HG02981 (cell line): ENCODE measurements around the gene MYH14.

ENCODE experiments used
- ATAC-seq: cut with Tn5 transposase; IDR thresholded peaks from one replicate; pipeline ENCODE4 v1.9.1; 2021; ENCODE audit warnings: mild to moderate bottlenecking, moderate library complexity; ENCODE audit not compliant: unreplicated experiment

MYH14 gene

DNA sequence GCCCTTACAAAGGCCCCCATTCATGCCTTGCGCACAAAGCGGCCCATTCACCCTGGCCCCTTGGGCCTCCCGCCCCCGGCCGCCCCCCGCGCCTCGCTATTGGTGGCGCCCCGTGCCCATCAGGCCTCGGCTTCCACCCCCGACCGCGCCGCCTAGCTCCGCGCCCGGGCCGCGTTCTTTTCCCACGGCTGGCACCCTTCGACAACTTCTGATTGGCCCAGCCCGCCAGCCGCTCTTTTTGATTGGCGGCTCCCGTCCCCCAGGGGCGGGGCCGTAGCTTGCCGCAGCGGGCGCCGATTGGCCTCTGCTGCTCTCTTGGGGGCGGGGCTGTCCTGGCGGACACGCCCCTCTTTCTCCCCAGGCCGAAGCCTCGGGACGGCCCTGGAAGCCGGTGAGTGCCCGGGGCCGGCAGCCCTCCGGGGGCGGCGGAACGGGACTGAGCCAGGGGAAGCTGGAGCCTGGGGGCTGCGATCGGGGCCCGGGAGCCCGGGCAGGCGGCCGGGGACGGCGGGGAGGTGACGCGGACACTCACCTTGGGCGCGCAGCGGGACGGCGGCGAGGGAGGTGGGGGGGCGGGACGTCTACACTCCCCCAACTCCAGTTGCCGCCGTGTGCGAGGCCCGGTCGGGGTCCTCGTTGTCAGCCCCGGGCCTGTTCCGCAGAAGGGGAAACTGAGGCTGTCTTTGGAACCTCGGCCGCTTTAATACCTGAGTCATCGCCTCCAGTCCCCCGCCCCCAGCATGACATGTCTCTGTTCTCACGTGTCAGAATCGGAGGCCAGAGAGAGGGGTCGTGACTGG is at the start of gene MYH14:
TSS of gene MYH14 (plus strand) at position 342 of the 800 bp plus-strand sequence. CDS start 6,744 bp downstream, outside the sequence.
- no peak for ATAC-seq

DNA sequence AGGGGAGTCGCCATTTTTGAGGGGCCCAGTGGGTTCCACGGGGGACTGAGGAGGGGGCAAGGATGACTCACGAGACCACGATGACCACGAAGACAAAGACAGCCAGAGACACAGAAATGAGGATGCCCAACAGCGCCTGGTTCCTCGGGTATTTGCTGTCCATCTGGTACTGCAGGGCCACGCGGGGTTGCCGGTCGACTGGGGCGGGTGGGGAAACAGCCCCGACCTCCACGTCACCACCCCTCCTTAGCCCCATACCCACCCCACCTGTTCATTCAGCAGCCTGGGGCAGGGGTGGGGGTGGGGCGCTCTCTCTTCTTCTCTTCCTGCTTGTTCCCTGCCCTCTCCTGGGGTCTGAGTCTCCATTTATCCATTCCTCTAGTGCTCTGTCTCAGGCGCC is 48.9 kb upstream of the MYH14 start:
- ATAC-seq = no peak

DNA sequence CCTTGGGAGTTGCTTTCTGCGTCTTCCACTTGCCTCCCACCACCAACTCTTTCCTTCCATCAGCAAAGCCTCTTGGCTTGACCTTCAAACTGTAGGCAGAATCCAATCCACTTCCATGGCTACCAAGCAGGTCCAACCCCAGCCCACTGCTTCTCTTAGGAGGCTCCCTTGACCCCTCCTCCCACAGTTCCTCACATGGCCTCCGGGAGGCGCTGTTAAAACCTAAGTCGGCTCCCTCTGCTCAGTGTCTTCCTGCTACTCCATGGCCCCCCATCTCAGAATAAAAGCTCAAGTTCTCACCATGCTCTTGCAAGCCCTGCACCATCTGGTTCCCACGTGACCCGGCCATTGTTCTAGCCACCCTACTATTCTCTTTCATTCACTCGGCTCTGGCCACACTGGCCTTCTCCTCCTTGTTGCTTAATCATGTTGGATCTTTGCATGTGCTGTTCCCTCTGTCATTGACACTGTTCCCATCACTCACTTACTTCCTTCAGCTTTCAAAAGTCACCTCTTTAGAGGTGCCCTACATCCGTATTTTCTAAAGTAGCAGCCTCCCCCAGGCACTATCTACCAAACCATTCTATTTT is 47.8 kb upstream of the MYH14 start:
- no peak for ATAC-seq

DNA sequence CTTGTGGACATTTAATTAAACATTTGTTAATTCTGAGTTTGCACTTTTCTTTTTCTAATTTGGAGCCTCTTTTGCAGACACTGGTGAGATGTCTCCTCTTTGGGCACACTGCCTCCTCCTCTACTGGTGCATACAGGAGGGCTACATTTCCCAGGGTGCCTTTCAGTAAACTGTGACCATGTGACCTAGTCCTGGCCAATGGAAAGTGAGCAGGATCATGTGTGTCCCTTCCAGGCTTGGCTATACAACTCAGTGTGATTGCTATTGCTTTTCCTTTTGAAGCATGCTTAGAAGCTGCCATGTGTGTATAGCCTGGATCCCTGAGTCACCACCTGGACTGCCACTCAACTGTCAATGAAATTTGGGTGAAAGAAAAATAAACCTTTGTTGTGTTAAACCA is 44.8 kb upstream of the MYH14 start:
- no peak for ATAC-seq

DNA sequence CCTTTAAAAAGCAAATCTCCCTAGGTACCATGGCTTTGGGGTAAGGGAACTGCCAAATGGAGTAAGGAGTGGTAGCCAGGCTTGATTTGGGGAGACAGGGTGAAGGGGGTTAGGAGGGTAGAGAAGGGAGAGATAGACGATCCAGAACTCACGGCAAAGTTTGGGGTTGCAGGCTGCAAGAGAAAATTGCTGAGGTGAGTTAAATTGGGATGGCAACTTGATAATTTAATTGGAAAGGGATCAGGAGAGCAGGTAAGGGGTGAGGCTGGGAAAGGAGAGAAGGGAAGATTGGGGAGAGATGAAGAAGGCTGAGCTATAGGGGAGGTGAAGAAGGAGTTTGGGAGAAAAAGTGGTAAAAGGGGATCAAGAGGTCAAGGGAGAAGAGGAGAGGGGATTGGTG is 44.3 kb upstream of the MYH14 start:
- ATAC-seq = no peak

DNA sequence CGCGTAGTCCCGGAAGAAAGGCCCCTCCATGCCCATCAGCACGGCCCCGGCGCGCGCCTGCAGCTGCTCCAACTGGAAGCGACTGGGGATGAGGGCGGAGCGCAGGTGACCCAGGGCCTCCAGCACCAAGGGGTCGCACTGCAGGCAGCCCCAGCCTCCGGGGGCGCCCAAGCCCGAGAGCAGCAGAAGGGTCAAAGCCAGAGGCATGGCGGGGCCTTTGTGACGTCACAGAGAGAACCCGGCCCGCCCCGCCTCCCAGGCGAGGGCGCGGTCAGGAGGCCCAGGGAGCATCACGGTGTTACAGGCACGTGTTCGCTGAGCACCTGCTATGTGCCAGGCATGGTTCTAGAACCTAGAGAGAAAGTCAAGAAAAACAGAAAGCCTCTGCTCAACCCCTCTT is 40.4 kb upstream of the MYH14 start, which contains the start of gene IZUMO2:
TSS of gene IZUMO2 (minus strand) at position 294 of the 400 bp plus-strand sequence. CDS start at position 207, 87 bp downstream.
- ATAC-seq = no peak

DNA sequence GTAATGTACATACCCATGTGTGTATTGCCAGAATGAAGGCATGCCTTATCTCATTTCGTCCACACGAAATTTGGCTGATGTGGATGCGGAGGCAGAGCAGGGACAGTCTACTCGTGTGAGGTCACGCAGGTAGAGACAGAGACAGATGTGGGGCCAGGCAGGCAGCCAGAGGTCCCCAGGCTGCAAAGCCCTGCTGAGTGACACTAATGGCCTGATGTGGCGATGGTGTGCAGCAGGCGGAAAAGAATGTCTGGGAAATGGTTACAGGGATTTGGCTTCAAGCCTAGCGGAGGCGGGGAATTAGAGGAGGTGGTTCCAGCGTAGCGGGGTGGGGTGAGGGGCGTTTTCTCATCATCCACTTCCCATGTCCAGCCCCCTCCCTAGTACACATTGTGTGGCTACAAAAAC is 36.1 kb upstream of the MYH14 start:
- no peak for ATAC-seq

DNA sequence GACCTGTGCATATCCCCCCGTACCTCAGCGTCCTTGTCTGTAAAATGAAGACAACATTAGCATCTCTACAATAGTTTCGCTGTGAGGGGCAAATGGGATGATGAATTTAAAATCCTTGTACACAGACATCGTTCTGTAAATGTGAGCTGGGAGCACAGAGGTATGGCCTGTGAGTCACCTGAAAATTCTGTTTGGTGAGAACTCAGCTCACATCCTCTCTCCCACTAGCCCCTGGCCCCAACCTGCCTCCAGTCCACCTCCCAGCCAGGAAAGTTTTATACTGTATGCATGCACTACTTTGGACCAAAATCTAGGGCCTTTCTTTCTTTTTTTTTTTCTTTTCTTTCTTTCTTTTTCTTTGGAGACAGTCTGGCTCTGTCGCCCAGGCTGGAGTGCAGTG is 31.7 kb upstream of the MYH14 start:
- no peak for ATAC-seq

DNA sequence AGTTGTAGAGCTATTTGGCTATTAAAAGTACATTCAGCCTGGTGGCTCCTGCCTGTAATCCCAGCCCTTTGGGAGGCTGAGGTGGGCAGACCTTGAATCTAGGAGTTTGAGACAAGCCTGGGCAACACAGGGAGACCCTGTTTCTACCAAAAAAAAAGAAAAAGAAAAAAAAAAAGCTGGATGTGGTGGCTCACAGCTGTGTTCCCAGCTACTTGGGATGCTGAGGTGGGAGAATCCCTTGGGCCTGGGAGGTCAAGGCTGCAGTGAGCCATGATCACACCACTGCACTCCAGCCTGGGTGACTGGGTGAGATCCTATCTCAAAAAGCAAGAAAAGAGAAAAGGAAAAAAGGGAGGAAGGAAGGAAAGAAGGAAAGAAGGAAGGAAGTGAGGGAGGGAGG is 30.7 kb upstream of the MYH14 start:
- ATAC-seq = no peak

DNA sequence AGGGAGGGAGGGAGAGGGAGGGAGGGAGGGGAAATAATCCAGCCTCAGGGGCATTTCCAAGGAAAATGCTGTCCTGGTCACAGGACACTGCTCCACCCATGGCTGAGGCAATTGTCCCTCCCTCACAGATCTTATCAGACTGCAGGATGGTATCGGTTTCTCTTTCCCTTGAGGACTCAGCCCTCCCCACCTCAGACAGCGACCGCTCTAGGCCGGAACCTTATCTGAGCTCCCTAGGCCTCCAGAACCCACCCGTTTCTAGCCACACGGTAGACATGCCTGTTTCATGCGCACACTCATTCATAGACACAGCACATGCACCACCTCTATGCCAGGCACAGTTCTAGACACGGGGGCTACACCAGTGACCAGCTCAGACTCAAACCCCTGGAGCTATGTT is 30.3 kb upstream of the MYH14 start:
- no peak for ATAC-seq

DNA sequence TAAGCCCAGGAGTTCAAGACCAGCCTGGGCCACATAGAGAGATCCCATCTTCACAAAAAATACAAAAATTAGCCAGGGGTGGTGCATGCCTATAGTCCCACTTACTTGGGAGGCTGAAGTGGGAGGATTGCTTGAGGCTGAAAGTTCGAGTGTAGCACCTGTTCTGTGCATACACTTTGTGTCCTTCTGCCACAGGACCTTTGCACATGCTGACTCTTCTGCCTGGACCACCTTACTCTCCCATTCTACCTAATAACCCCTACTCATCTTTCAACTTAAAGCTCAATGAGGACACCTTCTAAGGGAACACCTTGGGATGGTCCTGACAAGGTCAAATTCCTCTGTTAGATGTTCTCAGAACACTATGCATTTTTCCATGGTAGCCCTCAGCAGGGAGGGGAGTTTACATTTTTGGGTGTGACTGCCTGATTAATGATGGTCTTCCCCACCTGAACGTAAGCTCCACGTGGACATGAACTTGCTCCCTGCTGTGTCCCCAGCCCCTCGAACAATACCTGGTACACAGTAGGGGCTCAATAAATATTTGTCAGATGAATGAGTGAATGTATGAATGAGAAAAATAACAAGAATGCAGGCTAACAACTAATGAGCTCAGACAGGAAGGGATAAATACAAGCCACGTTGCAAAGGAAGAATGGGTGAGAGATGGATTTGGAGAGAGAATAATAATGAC is 29.2 kb upstream of the MYH14 start:
- ATAC-seq = no peak

DNA sequence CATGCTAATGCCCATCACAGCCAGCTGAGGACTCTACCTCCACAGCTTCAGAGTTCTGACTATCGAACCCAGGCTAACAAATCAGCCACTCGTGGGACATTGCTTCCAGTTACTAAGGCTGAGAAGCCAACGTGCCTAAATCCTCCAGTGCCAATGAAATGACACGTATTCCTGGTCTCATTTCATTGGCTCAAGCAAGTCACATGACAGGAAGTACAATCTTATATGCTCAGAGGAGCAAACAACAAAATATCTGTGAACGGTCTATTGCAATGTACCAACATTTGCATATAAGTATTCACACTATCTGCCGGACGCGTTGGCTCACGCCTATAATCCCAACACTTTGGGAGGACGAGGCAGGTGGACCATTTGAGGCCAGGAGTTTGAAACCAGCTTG is 27.5 kb upstream of the MYH14 start:
- ATAC-seq = no peak

DNA sequence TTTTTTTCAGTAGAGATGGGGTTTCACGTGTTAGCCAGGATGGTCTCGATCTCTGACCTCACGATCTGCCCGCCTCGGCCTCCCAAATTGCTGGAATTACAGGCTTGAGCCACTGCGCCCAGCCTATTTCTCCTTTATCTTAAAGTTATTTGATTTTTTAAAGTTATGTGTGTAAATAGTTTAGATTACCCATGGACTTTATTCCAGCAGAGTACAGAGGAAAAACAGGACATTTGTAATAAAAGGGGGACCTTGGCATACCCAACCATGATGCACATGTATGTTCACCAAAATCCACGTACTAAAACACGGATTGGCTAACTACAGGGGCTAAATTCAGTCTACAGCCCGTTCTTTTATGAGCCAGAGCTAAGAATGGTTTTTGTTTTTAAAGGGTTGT is 26.6 kb upstream of the MYH14 start:
- ATAC-seq = no peak

DNA sequence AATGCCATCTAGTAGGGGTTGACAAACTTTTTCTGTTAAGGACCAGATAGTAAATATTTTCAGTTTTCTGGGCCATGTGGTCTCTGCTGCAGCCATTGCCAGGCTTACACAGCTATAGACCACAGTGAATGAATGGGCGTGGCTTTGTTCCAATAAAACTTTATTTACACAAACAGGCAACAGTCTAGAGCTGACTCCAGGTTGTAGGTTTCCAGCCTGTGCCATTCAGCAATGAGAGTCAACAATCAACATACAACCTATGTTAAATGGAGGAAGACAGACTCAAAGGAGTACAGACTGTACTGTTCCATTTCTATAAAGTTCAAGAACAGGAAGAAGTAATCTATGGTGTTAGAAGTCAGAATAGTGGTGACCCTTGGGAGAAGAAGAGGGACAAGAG is 25.1 kb upstream of the MYH14 start:
- no peak for ATAC-seq

DNA sequence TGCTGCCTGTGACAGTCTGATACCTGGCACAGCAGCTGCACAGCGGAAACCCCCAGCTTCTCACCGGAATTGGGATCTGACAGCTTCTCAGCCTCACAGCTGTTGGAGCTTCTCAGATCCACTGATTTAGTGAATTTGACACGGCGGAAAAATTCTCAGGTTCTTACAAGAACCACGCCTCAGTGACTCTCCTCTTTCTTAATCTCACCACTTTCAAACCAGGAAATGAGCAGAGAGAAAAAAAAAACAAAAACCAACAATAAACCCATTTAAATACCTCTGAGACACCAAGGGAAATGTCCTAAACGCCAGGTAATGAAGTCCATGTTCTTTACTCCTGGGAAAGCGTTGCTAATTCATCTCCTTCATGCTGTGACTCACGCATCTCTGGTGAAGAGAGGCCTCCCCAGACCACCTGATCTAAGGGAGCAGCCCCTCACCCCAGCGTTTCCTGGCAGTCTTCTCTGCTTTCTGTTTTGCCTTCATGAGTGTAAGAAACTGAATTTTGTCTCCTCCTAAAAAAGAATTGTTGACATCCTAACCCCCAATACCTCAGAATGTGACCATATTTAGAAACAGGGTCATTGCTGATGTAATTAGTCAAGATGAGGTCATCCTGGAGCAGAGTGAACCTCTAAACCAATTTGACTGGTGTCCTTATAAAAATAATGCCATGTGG is 24.4 kb upstream of the MYH14 start:
- ATAC-seq = no peak

DNA sequence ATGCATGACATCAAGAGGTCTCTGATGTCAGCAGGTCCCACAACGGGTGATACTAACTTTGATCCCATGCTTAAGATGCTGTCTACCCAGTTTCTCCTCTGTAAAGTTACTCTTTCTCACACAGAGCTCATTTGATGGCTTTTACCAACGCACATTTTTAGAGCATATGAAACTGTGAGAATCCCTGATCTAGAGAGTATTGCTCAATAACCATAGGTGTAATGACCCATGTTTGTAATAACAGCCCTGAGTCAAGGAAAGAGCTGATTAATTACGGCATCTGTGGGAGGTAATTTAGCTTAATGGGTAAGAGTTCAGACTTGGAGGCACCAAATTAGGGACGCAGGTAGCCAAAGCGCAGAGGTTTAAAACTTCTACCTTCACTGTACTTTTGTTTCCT is 22.3 kb upstream of the MYH14 start:
- no peak for ATAC-seq

DNA sequence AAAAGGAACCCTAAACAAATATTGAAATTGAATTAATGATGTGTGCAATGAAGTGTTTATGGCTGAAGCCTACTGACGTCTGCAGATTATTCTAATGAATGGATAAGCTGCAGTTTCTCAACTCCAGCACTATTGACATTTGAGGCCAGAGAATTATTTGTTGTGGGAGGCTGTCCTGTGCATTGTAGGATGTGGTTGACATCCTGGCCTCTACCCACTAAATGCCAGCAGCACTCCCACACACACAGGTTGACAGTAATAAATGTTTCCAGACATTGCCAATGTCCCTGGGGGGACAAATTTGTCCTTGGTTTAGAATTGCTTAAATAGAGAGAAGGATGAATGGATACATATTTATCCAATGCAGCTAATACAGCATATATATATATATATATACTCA is 19.2 kb upstream of the MYH14 start:
- ATAC-seq = no peak

DNA sequence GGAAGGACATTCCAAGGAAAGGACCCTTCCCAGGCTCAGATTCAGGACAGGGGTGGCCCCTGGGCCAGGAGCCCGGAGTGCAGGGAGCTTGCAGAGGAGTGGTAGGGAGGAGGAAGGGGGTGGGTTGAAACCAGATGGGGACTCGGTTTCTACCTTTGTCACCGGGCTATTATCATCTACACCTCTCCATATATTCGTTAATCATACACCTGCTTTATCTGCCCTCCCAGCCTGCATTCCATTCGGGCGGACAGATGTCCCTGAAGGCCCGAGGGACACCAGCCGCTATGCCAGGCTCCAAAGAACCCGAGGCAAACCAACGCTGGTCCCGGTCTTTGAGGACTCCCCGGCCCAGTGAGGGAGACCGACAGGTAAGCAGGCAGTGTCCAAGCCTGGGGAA is 15.5 kb upstream of the MYH14 start:
- ATAC-seq = no peak

DNA sequence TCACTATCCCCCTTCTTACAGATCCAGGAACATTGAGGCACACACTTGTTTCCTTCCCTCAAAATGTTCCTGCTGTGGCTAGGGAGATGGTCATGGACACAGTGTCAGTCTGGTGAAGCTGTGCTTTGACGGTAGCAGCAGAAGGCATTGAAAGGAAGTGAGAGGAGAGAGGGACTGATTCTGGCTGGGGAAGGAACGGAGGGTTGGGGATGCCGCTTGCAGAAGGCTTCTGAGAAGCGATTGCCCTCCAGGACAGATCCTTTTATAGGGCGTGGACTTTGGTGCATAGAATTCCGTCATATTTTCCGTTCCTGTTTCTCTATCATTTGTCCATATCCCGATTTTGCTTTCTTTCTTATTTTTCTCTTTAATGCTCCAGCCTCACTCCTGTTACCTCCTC is 14.1 kb upstream of the MYH14 start:
- ATAC-seq = no peak

DNA sequence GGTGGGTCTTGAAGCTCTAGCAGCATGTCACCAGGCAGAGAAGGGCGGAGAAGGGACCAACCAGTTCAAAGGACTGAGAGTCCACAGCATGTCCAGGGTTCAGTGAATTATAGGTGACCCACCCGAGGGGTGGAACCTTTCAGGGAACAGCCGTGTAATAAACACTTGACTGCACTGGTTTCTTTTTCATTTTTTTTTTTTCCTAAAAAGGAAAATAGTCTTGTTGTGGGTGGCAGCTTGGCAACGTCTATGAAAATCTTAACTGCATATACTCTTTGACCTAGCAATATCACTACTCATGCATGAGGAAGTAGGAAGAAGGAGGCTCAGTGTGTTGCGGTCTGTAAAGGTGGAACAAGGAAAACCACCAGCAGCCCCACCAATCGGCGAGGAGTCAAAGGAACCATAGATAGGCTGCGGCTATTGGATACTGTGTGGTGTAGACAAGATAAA is 13.0 kb upstream of the MYH14 start:
- ATAC-seq = no peak

DNA sequence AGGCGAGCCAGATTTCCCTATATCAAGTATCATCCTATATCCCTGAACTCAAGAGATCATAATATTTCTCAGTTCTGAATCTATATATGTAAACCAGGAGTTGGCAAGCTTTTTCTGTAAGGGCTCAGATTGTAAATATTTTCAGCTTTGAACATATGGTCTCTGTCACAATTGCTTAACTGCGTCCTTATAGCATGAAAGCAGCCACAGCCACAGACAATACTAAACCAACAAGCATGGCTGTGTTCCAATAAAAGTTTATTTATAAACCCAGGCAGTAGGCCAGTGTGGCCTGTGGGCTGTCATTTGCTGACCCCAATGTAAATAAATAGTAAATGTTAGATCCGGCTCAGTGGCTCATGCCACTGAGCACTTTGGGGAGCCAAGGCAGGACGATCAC is 12.2 kb upstream of the MYH14 start:
- ATAC-seq = no peak
